Neural cell (in vitro differentiated cells): Measurements from ENCODE around the gene DUSP28. TPM values are rescaled to one million over a fixed set of nuclear protein-coding genes. Genes with fewer than 3 reads are reported as not detected.

Experiments used
- H2AFZ ChIP-seq: fragments of 200-600, 300-800 bp; sonication (generic), shearing (Covaris generic); 2 replicates; pipeline ENCODE4 v1.6.0; 2014; ENCODE audit warnings: low read depth, mild to moderate bottlenecking, antibody characterized with exemption, low read length, moderate library complexity
- H3F3A ChIP-seq: fragments of 200-600 bp; shearing (Covaris generic); 2 replicates; pipeline ENCODE4 v1.6.1; 2016; ENCODE audit warnings: mild to moderate bottlenecking, moderate library complexity, mixed read lengths, antibody characterized with exemption, low read length; ENCODE audit not compliant: insufficient read depth, poor library complexity, severe bottlenecking
- H3K27ac ChIP-seq: fragments of 200-600, 300-800 bp; sonication (generic), shearing (Covaris generic); 2 replicates; pipeline ENCODE4 v1.5.1; 2014; ENCODE audit warnings: mild to moderate bottlenecking, low read length, moderate library complexity
- H3K27me3 ChIP-seq: fragments of 300-800, 200-600 bp; sonication (generic), shearing (Covaris generic); 2 replicates; pipeline ENCODE4 v1.6.0; 2014; ENCODE audit warnings: mild to moderate bottlenecking, low read depth, low read length, moderate library complexity; ENCODE audit not compliant: insufficient read depth
- H3K36me3 ChIP-seq: fragments of 300-800, 200-600 bp; sonication (generic), shearing (Covaris generic); 2 replicates; pipeline ENCODE4 v1.5.1; 2014; ENCODE audit warnings: mild to moderate bottlenecking, antibody characterized with exemption, low read length, moderate library complexity; ENCODE audit not compliant: insufficient read depth
- H3K4me2 ChIP-seq: fragments of 300-800, 200-600 bp; sonication (generic), shearing (Covaris generic); 2 replicates; pipeline ENCODE4 v1.6.0; 2014; ENCODE audit warnings: mild to moderate bottlenecking, low read length
- H3K4me3 ChIP-seq: fragments of 300-800, 200-600 bp; sonication (generic), shearing (Covaris generic); 2 replicates; pipeline ENCODE4 v1.5.1; 2014; ENCODE audit warnings: mild to moderate bottlenecking, low read length, moderate library complexity
- H3K79me2 ChIP-seq: fragments of 200-600 bp; shearing (Covaris generic); replicated peaks from 2 replicates; pipeline ENCODE4 v1.6.0; 2014; ENCODE audit warnings: mild to moderate bottlenecking, low read length, moderate library complexity; ENCODE audit not compliant: insufficient read depth
- H3K9ac ChIP-seq: fragments of 300-800, 200-600 bp; sonication (generic), shearing (Covaris generic); 2 replicates; pipeline ENCODE4 v1.6.1; 2016; ENCODE audit warnings: mild to moderate bottlenecking, low read length, mixed read lengths
- H3K9me2 ChIP-seq: fragments of 200-600 bp; shearing (Covaris generic); 2 replicates; pipeline ENCODE4 v1.6.1; 2016; ENCODE audit warnings: mild to moderate bottlenecking, low read length, mixed read lengths; ENCODE audit not compliant: insufficient read depth
- H3K9me3 ChIP-seq: fragments of 200-600, 300-800 bp; sonication (generic), shearing (Covaris generic); 2 replicates; pipeline ENCODE4 v1.6.1; 2016; ENCODE audit warnings: mild to moderate bottlenecking, mixed run types, low read length, moderate library complexity, mixed read lengths
- H4K20me1 ChIP-seq: fragments of 200-600 bp; shearing (Covaris generic); 2 replicates; pipeline ENCODE4 v1.6.1; 2016; ENCODE audit warnings: mild to moderate bottlenecking, mixed run types; ENCODE audit not compliant: insufficient read depth
- CTCF ChIP-seq: fragments of 450-650 bp; IDR thresholded peaks from 2 replicates; pipeline ENCODE4 v1.5.1; 2014; ENCODE audit warnings: antibody characterized with exemption, mild to moderate bottlenecking, moderate library complexity; ENCODE audit not compliant: poor library complexity, severe bottlenecking
- EP300 ChIP-seq: fragments of 450-650 bp; conservative IDR thresholded peaks from 2 replicates; pipeline ENCODE4 v1.6.1; 2014; ENCODE audit warnings: antibody characterized with exemption, mild to moderate bottlenecking, moderate library complexity; ENCODE audit not compliant: poor library complexity, severe bottlenecking
- EZH2 ChIP-seq: fragments of 200-600, 300-800 bp; shearing (Covaris generic), sonication (generic); IDR thresholded peaks from 2 replicates; pipeline ENCODE4 v1.6.1; 2014; ENCODE audit warnings: antibody characterized with exemption, low read length, borderline replicate concordance, mild to moderate bottlenecking; ENCODE audit not compliant: insufficient read depth, poor library complexity, severe bottlenecking
- MXI1 ChIP-seq: fragments of 450-650 bp; conservative IDR thresholded peaks from 2 replicates; pipeline ENCODE4 v1.6.1; 2014; ENCODE audit warnings: antibody characterized with exemption, mild to moderate bottlenecking; ENCODE audit not compliant: poor library complexity, severe bottlenecking
- POLR2AphosphoS5 ChIP-seq: IDR thresholded peaks from 2 replicates; pipeline ENCODE4 v1.6.1; 2012
- RAD21 ChIP-seq: fragments of 450-650 bp; conservative IDR thresholded peaks from 2 replicates; pipeline ENCODE4 v1.6.1; 2014; ENCODE audit warnings: antibody characterized with exemption, mild to moderate bottlenecking, moderate library complexity
- REST ChIP-seq: IDR thresholded peaks from 2 replicates; pipeline ENCODE4 v1.6.1; 2012; ENCODE audit warnings: borderline replicate concordance
- SMC3 ChIP-seq: fragments of 450-650 bp; conservative IDR thresholded peaks from 2 replicates; pipeline ENCODE4 v1.6.1; 2014; ENCODE audit warnings: antibody characterized with exemption, mild to moderate bottlenecking, moderate library complexity; ENCODE audit not compliant: poor library complexity
- TAF1 ChIP-seq: IDR thresholded peaks from 2 replicates; pipeline ENCODE4 v1.6.1; 2012; ENCODE audit warnings: low read depth
- polyA plus RNA-seq: library from polyadenylated mRNA; depleted of rRNA; stranded (reverse); fragments of >200 nt; gene quantifications from 2 replicates; pipeline ENCODE4 v1.2.3, GENCODE V29; 2014

The DUSP28 gene
- polyA plus RNA-seq, 1 donor from 2014 or later = 26.6 TPM

- Histone ChIP-seq H3K4me3 (no peak overlapping the region), H3K9ac (no peak overlapping the region), H3K27ac (no peak overlapping the region), H3K36me3 (no peaks in the 10 kb centered on the region), H4K20me1 (no peaks in the 10 kb centered on the region), H3K4me2 (no peak overlapping the region), H3K9me2 (no peaks in the 10 kb centered on the region), H3K27me3 (no peaks in the 10 kb centered on the region), H3F3A (no peaks in the 10 kb centered on the region), H3K79me2 (no peaks in the 10 kb centered on the region), H2AFZ (no peak overlapping the region), H3K9me3 (no peaks in the 10 kb centered on the region)
- TF ChIP-seq POLR2AphosphoS5 (no peak), EZH2 (no peak), REST (no peak), RAD21 (no peak), EP300 (no peak), TAF1 (no peak), MXI1 (no peak), SMC3 (no peak), CTCF (no peak)
Measured at GRCh38 chr2:240553956-240554480, 6.1 kb upstream of the DUSP28 start.

GRCh38 chr2:240554767-240555493 lies 5.2 kb upstream of the DUSP28 start:
- H3K9me2 ChIP-seq = no peaks in the 10 kb centered on the region
- no peak overlapping the region for H2AFZ ChIP-seq
- no peaks in the 10 kb centered on the region for H3K9me3 ChIP-seq
- no peak overlapping the region for H3K9ac ChIP-seq
- no peak overlapping the region for H3K27ac ChIP-seq
- no peaks in the 10 kb centered on the region for H3K79me2 ChIP-seq
- no peaks in the 10 kb centered on the region for H3F3A ChIP-seq
- no peaks in the 10 kb centered on the region for H3K27me3 ChIP-seq
- H3K4me3 ChIP-seq = no peak overlapping the region
- no peak overlapping the region for H3K4me2 ChIP-seq
- no peaks in the 10 kb centered on the region for H3K36me3 ChIP-seq
- H4K20me1 ChIP-seq = no peaks in the 10 kb centered on the region
- TF ChIP-seq REST (no peak), MXI1 (no peak), TAF1 (no peak), RAD21 (no peak), EZH2 (no peak), EP300 (no peak), SMC3 (no peak), CTCF (no peak), POLR2AphosphoS5 (no peak)
